ENCODE results near the gene GP1BB. TPM values are rescaled to one million over a fixed set of nuclear protein-coding genes. Genes with fewer than 3 reads are reported as not detected.

Gene GP1BB
- total RNA-seq, 1 donor from 2014 or later: not detected

GRCh38 chr22:19691007-19691720, 32.2 kb upstream of the GP1BB start:
- Histone ChIP-seq H3K27ac (replicated peaks) (no peak overlapping the region), H3K4me1 (no peaks in the 10 kb centered on the region), H3K27me3 (ENCODE audit: low read depth) (peaks cover 29% of the 10 kb centered on the region), H3K4me3 (peak overlapping the region; percentile 33), H3K9me3 (replicated peaks) (no peaks in the 10 kb centered on the region), H3K36me3 (no peaks in the 10 kb centered on the region)
- no peak for DNase-seq
- no peak for TF ChIP-seq CTCF (IDR thresholded peaks at IDR 0.05; ENCODE audit: borderline replicate concordance)
- intact Hi-C loops (cut with micrococcal nuclease): no loop called here

- DNase-seq: no peak
Observed at GRCh38 chr22:19691721-19692341, 31.5 kb upstream of the GP1BB start.

GRCh38 chr22:19693581-19693980, 29.8 kb upstream of the GP1BB start:
- intact Hi-C loops (cut with micrococcal nuclease): no loop called here
- Histone ChIP-seq H3K27ac (replicated peaks) (no peak overlapping the region), H3K4me3 (no peak overlapping the region), H3K27me3 (ENCODE audit: low read depth) (peaks cover 33% of the 10 kb centered on the region), H3K36me3 (no peaks in the 10 kb centered on the region), H3K4me1 (no peaks in the 10 kb centered on the region), H3K9me3 (replicated peaks) (no peaks in the 10 kb centered on the region)
- no peak for DNase-seq
- TF ChIP-seq CTCF (IDR thresholded peaks at IDR 0.05; ENCODE audit: borderline replicate concordance): no peak

More at GRCh38 chr22:19691721-19692341, 31.5 kb upstream of the GP1BB start:
- H3K36me3 ChIP-seq: no peaks in the 10 kb centered on the region
- H3K4me1 ChIP-seq: no peaks in the 10 kb centered on the region
- no peaks in the 10 kb centered on the region for H3K9me3 ChIP-seq (replicated peaks)
- TF ChIP-seq CTCF (IDR thresholded peaks at IDR 0.05; ENCODE audit: borderline replicate concordance): no peak
- H3K27me3 ChIP-seq (ENCODE audit: low read depth): peaks cover 36% of the 10 kb centered on the region
- no peak overlapping the region for H3K27ac ChIP-seq (replicated peaks)
- H3K4me3 ChIP-seq: peak overlapping the region; percentile 33
- intact Hi-C loops (cut with micrococcal nuclease): no loop called here

GRCh38 chr22:19693981-19694670, 29.2 kb upstream of the GP1BB start:
- no peaks in the 10 kb centered on the region for H3K9me3 ChIP-seq (replicated peaks)
- no peak overlapping the region for H3K4me3 ChIP-seq
- peaks cover 29% of the 10 kb centered on the region for H3K27me3 ChIP-seq (ENCODE audit: low read depth)
- intact Hi-C loops (cut with micrococcal nuclease): no loop called here
- H3K36me3 ChIP-seq: no peaks in the 10 kb centered on the region
- no peak for TF ChIP-seq CTCF (IDR thresholded peaks at IDR 0.05; ENCODE audit: borderline replicate concordance)
- H3K4me1 ChIP-seq: no peaks in the 10 kb centered on the region
- no peak overlapping the region for H3K27ac ChIP-seq (replicated peaks)
- no peak for DNase-seq

GRCh38 chr22:19694696-19695095, 28.6 kb upstream of the GP1BB start:
- Histone ChIP-seq H3K27me3 (ENCODE audit: low read depth) (peaks cover 23% of the 10 kb centered on the region), H3K4me1 (no peaks in the 10 kb centered on the region), H3K4me3 (no peak overlapping the region), H3K9me3 (replicated peaks) (no peaks in the 10 kb centered on the region), H3K36me3 (no peaks in the 10 kb centered on the region), H3K27ac (replicated peaks) (no peak overlapping the region)
- TF ChIP-seq CTCF (IDR thresholded peaks at IDR 0.05; ENCODE audit: borderline replicate concordance): no peak
- intact Hi-C loops (cut with micrococcal nuclease): no loop called here
- no peak for DNase-seq
